Measurements from ENCODE around the gene LACC1. TPM values are rescaled to one million over a fixed set of nuclear protein-coding genes. Genes with fewer than 3 reads are reported as not detected.

Gene LACC1
- total RNA-seq, 1 donor from 2014 or later, result 4.2 TPM

DNA sequence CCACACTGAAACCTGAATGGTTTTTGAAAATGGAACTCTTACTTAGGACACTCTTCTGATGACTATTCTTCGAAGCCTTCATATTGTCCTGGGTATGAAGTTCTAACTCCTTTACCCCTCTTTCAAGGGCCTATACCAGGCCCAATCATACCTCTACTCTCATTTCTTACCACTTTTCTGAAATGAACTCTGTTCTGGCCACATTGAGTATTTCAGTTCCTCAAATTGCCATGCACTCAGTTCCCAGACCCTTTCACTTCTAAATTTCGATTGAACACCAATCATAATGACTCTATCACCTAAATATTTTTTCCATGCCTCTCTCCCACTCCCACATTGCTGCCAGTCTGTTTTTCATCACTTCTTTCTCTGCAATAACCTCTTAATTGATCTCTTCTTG lies 53.7 kb downstream of the LACC1 start:
- DNase-seq (no peak), ATAC-seq (ENCODE audit: poor library complexity) (no peak)
- intact Hi-C loops (cut with DNase I), result no loop called here

DNA sequence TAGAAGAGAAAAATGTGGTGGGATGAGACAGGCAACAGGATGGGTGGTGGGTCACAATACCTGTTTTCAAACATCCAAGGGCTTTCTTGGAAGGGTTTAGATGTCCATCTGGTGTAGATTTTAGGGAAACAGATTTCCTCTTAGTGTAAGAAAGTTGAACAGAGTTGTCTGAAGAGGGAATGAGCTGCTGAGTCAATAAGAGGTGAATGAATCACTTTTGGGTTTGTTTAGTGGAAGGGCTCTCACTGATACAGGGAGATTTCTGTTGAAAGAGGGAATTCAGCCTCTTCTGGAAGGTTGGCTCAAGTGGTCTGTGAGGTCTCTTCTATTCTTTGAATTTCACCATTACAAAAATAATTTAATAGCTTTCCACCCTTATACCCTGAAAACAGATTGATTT lies 54.6 kb downstream of the LACC1 start:
- no peak for DNase-seq
- no peak for ATAC-seq (ENCODE audit: poor library complexity)
- intact Hi-C loops (cut with DNase I), result no loop called here

DNA sequence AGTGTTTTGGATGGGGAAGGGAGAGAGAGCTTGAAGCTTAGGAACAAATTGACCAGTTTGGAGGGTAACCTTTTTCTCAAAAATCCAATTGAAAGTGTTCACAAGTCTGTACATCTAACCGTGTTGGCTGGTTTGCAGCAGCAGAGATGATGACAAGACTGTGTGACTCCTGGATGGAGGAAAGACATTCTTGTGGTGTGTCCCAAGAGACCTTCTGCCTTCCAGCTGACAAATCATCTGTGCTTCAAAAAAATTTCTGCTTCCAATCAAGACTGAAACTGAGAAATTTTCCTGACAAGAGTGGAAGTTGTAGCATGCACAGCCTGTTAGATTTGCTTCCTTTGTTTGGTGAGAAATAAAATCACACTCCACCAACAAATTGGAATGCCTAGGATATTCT lies 56.2 kb downstream of the LACC1 start:
- DNase-seq, result no peak
- intact Hi-C loops (cut with DNase I), result no loop called here
- no peak for ATAC-seq (ENCODE audit: poor library complexity)

DNA sequence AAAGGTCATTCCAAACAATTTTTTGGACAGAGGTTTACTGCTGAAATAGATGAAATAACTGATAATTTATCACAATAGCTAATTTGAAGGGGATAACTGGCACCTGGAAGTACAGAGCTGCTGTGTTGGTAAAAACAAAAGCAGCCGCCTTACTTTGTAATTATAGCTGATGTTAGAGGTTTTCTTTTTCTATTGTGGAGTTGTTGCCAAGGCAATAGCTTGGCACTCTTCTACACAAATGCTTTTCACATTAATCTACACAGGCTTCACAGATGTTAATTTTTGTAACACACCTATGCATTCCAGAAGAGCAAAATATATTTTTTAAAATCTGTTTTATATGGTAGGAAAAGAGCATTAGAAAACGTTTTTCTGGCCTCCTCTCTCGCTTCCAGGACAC lies 56.9 kb downstream of the LACC1 start:
- no peak for DNase-seq
- intact Hi-C loops (cut with DNase I), result no loop called here
- peak; percentile 36 for ATAC-seq (ENCODE audit: poor library complexity)

DNA sequence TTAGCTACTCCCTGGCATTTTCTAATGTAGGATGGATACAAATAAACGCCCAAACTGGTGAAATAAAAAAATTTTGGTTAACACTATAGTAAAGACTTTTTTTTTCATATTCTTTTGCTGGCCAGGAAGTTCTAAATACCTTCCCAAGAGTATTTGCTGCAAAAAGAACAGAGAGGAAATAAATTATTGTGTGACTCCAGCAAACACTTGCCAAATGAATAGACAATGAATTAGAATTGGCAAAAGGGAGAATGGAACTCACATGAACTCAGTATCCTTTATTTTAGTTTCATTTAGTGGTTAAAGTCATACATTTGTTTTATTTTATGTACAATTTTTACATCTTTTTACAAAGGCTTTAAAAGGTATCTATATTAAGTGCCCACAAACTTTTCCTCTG lies 58.1 kb downstream of the LACC1 start:
- ATAC-seq (ENCODE audit: poor library complexity), result no peak
- DNase-seq, result no peak
- intact Hi-C loops (cut with DNase I), result no loop called here

DNA sequence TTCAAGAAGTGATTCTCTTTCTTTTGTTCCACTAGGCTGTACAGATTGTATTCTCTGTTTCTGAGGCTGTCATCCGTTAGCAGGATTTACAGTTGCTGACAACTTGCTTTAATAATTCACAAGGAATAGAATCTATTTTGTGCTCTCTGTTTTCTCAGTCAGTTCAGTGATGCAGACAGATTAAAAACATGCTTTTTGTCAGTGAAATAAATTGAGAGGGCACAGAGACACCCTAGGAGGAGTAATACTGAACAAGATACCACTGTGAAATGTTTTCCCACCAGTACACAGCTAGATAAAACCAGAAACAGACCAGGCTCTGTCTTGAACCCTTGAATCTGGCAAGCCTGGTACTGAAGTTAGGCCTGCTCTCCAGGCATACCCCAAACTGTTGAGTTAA lies 58.7 kb downstream of the LACC1 start:
- intact Hi-C loops (cut with DNase I), result no loop called here
- no peak for ATAC-seq (ENCODE audit: poor library complexity)

DNA sequence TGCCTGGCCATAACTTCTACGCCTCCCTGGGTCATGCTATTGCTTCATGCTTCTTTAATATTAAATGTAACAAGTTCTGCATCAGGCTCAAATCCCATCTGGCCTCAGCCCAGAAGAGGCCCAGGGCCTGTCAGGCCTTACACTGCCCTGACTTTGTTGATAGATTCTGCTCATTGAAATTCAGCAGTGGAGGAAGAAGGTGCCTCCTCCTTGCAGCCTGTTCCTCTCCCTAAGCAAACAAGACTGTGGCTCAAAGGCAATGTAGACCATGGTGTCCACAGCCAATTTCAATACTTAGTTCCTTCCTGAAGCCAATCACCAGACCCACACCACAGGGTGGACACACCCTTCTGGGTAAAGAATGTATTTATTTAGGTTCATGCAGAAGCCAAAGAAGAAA lies 59.4 kb downstream of the LACC1 start:
- intact Hi-C loops (cut with DNase I), result no loop called here
- no peak for DNase-seq
- no peak for ATAC-seq (ENCODE audit: poor library complexity)

More for the DNA sequence above, 58.7 kb downstream of the LACC1 start:
- no peak for DNase-seq

DNA sequence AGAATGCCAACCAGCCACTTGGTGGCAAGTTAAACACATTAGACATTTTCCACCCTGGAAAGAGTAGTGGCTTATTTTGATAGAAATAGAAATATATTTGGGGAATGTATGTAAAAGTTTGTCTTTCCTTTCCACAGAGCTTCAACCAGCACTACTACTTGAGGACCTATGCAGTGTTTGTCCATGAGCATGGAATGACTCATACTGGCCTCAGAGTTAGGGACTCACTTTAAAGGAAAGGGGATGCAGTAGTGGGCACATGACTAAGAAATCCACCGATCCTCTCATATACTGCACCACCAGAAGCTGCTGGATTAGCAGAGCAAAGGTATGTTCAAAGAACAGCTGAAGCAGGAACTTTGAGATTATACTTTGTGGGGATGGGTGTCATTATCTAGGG lies 62.6 kb downstream of the LACC1 start:
- intact Hi-C loops (cut with DNase I), result no loop called here
- DNase-seq (no peak), ATAC-seq (ENCODE audit: poor library complexity) (no peak)

Other genes with a start within 250 kb of the LACC1 start
- 7.5 TPM for gene ENOX1, start 92.9 kb upstream of the LACC1 start, total RNA-seq
- 3.4 TPM for gene CCDC122, start 164 bp upstream of the LACC1 start, total RNA-seq